Stimulated activated CD8-positive, alpha-beta memory T cell treated with anti-CD3 and anti-CD28 coated beads, Interleukin-4, amount 100 ng/mL, for 24 hours (primary cell): ENCODE data around the gene TNS1.

Experiments used
- DNase-seq: peaks from one replicate; pipeline ENCODE4 v3.0.0-alpha.2; 2020; ENCODE audit warnings: low read depth

The TNS1 gene

DNA sequence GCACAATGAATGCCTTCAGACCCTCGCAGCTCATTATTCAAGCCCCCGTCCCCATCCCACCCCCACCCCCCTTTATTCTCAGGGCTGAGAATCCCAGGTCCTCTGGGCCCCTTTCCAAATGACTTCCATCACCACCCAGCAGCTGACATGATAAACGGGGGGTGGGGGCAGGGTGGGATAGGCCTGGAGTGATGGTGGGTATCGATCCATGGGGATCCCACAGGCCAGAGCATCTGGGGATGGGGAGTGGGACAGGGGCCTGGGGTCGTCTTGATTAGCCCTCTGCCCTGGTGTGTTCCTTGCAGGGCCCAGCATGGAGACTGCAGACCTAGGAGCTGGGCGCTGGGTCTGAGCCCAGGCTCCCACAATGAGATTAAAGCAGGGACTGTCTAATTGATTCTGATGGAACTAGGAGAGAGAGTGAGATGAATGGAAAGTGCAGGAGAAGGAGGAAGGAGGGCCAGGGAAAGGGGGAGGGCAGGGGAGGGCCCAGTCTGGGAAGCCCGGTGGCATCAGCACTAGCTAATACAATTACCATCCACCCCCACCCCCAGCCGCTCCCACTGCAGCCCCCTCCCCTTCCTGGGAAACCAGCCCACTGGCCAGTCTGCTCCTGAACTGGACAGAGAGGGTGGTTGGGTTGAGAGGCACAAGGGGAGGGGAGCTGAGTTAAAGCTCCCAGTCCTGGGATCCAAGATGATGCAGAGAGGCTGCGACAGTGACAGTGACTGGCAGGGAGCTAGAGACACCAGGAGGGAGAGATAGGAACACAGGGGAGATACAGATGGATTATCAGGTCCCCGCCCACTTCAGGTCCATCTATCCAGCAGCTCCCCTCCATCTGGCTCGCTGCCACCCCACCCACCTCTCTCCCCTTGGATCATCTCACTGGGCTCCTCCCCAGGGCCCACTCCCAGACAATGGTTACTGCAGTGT, 13.1 kb upstream of the TNS1 start:
- no peak for DNase-seq

DNA sequence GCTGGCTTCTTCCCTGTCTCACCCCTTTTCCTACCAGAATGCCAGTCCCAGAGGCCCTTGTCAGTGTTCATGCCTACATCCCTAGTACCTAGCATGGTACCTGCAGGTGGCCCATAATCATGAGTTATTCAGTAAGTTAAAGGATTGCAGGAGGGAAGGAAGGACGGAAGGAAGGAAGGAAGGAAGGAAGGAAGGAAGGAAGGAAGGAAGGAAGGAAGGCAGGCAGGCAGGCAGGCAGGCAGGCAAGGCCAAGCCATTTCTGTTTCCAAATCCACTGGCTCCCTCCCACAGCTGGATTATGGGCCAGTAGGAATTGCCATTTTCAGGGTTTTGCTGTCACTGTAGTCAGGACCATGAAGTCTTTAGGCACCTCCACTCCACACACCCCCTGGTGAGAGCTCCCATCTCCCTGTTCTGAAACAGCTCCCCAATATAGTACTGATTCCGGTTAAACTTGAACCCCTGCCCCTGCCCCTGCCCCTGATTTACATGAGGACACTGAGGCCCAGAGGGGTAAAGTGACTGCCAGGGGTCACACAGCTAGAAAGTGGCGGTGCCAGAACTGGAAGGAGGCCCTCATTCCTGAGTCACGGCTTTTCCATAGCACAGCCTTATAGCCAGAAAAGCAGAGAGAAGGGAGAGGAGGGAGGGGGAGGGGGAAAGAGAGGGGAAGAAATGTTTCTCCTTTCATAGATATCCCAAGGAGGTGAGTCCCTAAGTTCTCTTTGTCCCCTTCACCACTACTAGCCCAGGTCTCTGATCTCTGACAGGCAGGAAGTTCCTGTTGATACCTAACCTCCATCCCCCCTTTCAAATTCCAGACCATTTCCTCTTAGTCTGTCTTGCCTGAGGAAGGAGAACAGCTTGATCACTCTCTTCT, 12.2 kb upstream of the TNS1 start:
- DNase-seq, result no peak

DNA sequence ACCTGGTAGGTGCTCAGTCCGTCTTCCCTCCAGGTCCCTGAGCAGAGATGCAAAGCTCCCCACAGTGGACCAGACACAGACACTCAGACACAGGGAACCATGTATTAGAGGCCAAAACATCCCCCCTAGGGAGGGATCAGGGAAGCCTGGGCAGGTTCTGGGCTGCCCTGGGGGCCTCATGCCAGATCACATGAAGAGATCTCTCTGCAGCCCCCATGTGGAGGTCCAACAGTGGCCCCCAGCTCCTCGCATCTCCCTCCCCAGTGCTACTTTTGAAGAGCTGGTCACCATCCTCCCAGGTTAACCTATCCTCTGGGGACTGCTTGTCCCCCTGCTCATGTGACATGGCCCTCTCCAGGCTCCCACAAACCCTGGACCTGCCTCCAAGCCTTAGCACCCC, 10.5 kb upstream of the TNS1 start:
- no peak for DNase-seq

DNA sequence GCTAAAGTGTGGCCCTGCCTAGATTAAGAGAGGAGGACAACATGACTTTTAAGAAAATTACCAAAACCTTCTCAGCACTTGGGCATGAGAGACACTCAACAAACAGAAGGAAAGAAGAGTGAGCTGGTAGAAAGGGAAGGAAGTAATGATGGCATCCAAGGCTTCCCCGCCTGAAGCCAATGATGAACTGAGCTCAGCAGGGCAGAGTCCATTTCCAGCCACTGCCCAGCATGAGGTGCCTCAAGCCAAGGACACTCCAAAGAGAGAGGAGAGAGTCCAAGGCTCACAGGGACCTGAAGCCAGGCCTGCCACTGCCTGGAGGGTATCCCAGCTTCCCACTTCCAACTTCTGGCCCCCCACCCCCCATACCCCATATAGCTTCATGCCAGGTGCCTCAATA, 9.5 kb upstream of the TNS1 start:
- no peak for DNase-seq

DNA sequence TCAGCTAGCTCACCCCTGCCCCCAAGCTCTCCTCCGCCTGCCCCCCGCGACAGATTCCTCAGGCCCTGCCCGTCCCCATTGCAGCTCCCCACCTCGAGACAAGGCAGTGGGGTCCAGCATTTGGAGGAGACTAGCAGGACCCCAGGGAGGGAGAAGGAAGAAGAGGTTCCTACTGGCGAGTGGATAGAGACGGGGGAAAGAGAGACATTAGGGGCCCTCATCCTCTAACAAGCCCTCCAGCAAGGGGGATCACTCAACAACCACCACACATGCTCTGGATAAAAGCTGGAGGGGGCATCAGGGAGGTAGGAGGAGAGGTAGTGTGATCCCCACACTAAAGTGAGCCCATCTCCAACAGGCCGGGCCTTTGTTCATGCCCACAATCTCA, 8.9 kb upstream of the TNS1 start:
- DNase-seq, result no peak

DNA sequence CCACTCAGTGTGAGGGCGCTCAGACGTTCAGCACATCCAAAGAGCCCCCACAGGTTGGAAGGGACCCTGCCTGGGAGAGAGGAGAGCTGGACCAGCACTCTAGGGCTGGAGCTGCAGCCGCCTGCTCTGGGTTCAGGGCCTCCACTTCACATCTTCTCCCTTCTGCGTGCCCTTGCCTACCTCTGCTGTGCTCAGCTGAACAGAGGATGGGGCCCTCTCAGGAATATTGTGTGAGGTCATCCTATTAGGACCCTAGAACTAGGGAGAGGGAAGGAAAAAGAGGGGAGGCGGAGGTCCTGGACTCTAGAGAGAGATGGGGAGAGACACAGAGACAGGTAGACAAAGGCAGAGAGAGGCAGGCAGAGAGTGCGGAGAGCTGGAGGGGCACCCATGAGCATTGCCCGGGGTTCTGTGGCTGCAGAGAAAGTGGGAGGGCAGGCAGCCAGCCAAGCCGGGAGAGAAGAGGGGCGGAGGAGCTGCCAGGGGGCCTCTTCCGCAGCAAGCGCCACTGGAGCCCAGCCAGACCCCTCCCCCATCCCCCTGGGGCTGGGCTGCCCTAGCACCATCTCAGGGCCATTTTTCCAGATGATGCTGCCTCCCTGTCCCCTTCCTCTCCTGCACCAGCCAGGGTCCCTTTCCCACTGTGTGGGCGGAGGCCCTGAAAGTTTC, 8.3 kb upstream of the TNS1 start:
- DNase-seq, result no peak

DNA sequence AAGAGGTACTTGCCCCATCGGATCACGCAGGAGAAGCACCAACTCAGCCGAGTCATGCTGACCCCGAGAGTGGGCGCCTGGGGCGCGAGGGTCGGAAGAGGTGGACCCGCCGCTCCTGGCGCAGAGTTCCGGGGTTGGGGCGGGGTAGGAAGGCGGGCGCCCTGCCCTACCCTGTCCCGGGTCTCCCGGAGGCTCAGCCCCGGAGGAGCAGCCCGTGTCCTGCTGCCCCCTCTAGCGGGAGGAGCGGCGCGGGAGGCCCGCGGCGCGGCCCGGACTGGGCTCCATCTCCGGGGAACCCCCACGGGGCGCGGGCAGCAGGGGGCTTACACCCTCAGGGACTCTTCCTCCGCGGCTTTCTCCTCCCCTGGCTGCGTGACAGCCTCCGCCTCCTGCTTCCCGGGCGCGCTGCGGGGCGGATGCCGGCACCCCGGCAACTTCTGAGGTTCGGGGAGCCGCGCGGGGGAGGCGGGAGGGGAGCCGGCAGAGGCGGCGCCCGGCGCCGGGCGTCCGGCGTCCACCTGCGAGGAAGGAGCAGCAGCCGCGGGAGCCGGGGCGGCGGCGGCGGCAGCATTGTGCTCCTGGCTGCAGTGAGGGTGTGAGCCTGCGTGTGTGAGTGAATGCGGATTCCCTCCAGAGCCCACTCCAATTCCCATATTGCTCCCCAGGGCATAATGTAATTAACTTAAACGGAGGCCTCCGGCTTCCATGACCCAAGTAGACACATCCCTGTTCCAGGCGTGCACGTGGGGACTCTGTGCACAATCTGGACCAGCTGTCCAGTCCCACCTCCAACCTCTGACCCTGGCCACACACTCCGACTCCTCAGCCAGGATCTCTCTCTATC, 7.6 kb upstream of the TNS1 start:
- peak; percentile 3 for DNase-seq

DNA sequence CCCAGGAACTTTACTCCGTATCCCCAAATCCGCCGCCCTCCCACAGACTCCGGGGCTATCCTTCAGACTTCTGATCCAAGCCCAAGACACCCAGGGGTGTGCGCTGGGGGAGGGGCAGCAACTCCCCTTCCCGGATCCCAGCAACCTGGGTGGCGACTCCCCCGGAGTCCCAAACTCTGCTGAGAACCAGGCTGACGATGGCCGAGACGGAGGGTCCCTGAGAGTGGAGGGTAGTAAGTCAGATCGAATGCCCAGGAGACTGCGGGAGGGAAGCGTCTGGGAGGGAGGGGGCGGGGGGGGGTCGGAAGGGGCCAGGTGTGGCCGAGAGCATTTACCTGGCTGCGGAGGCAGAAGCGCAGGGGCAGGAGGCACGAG, 7.0 kb upstream of the TNS1 start:
- DNase-seq, result no peak

DNA sequence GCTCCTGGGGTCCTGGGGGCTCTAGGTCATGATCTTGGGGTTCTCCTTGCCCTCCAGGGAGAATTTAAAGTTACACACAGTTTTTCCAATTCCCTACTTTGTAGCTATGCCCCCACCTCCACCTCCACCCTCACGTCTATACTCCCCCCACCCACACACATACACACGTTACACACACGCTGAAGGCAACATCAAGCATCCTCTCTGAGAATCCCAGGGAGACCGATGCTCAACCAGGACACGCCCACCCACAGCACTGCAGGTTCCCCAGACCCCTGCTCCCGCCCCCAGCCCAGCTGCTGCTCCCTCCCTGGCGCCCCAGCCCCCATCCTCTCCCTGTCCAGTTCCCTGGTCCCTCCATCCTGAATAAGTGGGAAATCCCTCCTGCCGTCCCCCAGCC, 6.4 kb upstream of the TNS1 start:
- no peak for DNase-seq

DNA sequence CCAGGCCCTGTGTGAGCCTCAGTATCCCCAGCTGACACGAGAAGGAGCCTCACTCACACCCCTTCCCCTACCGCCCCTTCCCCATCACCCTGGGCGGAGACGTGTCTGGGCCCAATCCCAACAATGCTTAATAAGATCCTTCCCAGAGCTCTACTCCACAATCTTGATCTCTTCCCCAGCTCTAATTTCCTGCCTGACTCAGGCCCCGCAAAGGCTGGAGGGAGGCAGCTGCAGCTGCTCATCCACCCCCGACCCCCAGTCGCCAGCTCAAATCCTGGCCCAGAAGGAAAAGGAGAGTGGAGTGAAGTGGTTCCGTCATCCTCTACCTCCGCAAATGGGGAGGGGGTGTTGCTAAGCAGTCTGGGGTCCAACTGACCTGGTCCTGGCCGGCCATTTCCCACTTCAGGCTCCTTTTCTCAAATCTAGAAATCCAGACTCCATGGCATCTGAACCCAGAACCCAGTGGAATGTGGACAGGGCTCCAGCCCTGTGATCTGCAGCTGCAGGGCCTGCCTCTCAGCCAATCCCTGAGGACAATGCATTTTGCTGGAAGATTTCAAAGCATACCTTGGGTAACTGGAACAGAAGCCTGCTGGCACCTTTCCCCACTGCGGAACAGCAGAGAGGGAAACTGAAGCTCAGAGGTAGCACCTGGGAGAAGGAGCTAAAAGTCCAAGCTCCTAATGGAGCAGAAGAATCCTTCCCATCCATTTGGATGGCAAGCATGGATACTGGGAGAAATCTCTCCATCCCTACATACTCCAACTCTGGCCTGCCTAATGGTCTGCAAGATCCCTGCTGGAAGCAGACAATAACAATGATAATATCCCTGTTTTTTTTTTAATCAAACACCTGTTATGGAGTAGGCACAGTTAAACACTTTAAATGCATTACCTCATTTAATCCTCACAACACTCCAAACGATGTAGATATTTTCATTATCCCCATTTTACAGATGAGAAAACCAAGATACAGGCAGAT, 5.6 kb upstream of the TNS1 start:
- DNase-seq, result no peak

DNA sequence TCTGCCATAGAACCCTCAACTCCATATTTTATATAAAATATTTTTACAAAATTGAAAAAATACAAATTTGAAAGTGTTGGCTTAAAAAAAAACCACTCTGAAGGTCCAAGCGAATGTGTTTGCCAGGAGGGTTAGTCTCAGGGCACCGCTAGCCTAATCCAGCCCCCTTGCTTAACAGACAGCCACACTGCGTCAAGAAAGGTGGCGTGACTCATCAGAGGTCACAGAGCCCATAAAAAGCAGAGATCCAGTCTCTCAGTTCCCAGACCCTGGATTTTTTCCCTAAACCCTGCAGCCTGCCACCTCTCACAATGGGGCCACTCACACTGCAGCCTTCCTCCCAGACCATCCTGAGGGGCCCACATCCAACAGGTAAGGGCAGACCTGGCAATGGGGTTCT, 3.9 kb upstream of the TNS1 start:
- DNase-seq, result no peak

DNA sequence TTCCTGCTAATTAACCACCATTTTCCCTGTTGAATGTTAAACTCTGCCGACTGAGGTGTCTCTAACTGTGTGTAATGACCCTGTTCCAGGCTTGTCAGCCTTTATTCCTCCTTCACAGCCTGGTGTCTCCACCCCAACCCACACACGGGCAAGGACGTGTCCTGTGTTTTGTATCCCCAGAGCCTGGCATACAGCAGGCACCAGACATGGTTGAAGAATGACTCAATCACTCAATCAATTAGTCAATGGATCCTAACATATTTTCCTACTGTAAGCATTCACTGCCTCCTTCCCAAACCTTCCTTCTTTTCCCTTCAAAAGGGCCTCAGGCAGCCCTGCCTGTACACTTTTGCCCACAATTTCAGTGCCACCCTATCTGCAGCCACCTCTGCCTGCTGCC, 2.7 kb upstream of the TNS1 start:
- DNase-seq, result no peak

DNA sequence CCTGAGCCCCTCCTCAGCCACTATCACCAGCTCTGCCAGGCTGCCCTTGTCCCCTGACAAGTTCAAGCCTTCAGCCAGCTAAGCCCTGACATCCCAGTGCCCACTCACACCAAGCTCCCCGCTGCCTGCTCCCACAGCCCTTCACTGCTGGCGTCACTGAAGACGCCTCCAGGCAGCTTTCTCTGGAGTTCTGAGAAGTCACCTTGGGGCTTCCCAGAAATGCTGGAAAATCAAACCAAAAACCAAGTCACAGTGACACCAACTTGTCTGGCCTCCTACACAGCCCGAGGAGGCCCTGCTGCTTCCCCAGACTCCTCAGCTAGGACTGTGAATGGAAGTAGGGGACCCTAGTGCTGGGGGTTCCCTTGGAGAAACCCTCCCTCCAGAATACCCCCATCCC, 2.2 kb upstream of the TNS1 start:
- DNase-seq, result no peak

DNA sequence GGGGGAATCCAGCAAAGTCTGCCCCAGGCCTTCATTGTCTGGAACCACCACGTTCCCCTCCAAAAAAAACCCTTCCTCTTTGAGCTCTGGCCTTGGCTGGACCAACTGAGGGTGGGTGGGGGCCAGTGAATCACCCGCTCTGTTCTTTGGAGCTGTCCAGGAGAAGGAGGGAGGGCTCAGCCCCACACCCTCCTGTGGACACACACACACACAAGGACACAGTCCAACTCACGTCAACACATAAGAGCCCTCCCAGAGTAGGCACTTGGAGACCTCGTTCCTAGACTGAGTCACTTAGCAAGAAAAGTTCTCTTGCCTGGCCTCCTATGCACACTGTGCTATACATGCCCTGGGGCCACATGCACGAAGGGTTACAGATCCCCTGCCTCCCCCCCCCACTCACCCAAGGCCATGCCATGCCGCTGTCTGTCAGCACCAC, 1.2 kb upstream of the TNS1 start:
- DNase-seq, result no peak

DNA sequence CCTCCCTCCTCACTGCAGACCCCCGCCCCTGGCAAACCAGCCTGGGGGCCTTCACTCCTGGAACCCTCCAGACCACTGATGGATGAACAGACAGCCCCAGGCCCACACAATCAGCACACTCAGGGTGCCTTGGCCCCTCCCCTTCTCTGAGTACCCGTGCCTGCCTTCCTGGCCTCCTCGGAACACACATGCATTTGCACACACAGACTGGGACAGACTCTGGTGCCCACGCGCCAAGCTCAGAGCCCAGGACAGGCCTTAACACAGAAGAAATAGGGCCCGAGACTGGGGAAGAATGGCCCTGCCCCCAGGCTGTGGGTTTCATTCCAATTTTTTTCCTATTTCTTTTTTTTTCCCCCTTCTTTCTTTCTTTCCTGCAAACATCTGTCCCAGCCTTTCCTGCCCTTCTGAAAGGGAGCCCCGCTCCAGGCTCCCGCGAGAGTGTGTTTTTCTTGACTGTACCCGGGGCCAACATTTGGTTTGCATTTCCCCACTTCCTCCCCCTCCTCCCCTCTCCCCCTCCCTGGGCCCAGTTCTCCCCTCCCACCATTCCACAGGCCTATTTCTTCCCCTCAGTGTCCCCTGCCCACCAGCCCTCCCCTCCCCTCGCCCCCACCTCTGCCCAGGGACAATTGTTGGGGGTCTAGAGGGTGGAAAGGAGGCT, 618 bp upstream of the TNS1 start:
- DNase-seq, result no peak

DNA sequence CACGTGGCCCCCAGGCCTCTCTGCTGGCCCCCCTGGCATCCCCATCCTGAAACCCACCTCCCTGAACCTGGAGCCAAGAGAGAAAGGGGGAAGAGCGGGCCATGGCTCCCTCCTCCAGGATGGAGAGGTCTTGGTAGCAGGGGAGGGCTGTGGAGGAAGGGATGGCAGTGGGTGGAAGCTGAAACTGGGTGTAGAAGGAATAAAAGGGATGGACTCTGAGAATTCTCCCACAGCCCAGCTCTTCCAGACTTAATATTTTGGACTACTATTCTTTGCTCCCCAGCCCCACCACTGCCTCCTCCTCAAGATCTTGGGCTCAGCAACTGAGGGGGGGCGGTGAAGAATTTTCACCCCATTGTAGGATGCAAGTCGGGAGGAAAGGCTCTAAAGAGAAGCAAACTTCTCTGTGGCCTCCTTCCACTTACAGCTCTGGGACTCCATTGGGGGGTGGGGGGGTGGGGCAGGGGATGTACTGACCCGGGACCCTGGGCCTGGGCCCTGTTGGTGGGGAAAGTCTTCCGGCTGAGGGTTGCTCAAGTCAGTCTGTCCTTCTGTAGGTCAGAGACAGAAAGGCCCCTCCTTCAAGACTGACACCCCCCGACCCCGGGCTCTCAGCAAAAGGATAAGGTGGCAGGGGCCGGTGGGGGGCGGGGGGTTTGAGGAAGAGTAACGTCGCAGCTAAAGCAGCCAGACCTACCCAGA, 501 bp downstream of the TNS1 start:
- DNase-seq, result no peak

DNA sequence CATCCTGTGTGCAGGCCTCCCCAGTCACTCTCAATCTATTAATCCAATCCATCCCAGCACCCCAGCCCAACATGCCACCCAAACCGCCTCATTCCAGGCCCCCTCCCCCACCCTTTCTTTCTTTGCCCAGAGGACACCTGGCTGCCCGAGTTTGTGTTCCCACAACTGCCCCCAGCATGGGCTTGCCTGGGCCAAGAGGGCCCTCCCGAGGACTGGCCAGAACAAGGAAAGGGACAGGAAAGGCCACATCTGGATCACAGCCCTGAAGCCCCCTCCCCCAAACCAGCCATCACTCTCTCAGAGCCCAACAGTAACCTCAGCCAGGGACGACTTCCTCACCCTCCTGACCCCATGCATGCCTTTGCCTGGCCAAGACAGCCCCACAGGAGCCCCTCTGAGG, 1.2 kb downstream of the TNS1 start:
- DNase-seq, result no peak

DNA sequence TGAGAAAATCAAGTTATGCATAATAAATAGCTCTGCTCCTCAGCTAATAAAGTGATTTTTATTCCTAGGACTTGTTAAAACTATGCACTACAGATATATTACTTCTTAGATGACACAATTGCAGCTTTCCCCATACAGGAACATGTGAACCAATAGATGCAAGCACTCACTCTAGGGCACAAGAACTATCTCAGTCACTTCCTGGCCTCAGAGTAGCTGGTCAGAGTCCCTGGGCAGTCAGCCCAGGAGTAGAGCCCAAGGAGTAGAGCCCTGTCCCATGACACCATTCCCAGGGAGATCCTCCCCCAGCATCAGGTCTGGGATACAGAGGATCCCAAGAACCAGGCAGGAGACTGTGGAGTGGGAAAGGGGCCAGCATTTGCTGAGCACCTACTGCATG, 2.7 kb downstream of the TNS1 start:
- no peak for DNase-seq

DNA sequence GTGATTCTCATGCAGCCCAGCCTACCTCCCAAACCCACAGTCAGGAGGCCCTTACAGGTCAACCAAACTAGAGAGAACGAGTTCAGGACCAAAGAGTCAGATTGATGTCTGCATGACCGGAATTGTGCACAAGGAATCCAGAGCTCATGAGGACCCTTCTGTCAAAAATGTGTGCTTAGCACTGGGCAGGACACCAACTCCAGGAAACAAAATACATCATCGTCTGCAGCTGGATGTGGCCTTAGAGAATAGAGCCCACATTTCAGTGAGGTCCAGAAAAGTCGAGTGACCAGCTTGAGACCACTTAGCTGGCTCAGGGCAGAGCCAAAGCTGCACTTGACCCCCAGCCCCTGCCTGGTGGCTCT, 3.2 kb downstream of the TNS1 start:
- DNase-seq, result no peak
